Measurements from ENCODE around the gene MSI2. TPM values are rescaled to one million over a fixed set of nuclear protein-coding genes. Genes with fewer than 3 reads are reported as not detected.

Gene MSI2
- total RNA-seq, 2 donors from 2014 or later = 65.5 to 81.0 TPM

DNA sequence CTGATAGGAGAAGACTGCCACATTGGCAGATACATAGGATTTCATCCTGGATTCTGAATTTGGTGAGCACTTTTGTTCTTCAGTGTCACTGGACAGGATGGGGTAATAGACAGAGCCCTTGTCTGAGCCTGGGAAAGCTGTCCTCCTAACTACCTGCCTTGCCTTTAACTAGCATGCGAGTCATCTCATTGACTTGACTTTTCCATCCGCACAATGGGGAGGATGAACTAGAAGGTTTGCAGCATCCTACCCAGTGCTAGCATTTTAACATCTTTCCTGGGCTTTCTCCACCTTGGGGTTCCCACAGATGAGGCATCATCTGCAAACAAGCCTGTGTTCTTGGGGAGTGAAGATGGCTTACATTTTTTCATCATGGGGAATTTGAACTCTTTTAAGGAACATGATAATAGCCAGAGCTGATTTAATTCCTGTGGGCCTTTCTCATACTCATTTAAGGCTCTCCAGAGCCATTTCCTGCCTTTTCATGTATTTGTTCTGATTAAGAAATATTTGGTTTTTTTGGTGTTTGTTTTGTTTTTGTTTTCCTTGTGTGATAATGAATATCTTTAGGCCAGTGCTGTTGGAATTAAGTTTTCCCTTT, 139.5 kb downstream of the MSI2 start:
- ATAC-seq = no peak
- no peak for DNase-seq
- intact Hi-C loops (cut with DNase I, micrococcal nuclease) = no loop called here

GRCh38 chr17:57396511-57396921, 140.2 kb downstream of the MSI2 start:
- DNase-seq = peak in 1 of 2 donors; percentile 30
- intact Hi-C loops (cut with DNase I, micrococcal nuclease) = no loop called here
- peak; percentile 81 for ATAC-seq

DNA sequence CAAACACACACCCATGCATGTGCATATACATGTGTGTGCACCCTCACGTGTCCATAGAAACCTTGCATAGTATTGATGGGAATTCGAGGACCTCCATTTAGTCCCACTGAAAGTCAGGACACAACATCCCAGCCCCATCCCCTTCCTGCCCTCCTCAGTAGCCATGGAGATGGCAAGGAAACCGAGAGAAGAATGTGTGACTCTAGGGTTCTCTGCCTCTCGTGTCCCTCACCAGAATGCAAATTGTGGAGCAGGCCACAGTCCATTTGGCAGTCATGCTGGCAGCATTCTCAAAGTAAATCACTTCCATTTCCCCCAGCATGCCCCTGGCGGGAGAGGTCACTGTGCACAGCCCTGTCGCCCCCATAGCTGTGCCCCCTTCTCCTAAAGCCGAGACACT, 141.1 kb downstream of the MSI2 start:
- intact Hi-C loops (cut with DNase I, micrococcal nuclease) = no loop called here
- DNase-seq = no peak
- no peak for ATAC-seq

GRCh38 chr17:57399690-57400089, 143.4 kb downstream of the MSI2 start:
- intact Hi-C loops (cut with DNase I, micrococcal nuclease) = no loop called here
- DNase-seq (no peak), ATAC-seq (no peak)

DNA sequence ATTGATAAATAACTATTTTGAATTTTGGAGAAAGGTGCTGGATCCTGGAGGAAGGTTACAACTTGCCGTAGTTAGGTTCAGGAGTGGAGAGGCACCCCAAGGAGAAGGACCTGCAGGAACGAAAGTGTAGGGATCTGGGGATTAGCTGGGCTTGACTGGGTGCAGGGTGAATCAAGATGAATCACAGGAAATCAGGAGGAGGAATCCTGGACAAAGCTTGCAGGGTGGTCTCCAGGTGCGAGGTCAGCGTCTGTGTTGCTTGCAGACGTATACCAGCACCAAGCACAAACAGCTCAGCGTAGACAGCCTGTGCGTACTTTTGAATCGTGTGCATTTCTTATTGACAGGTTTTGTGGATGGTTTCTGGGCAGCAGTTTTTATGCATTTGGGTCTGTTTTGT, 144.3 kb downstream of the MSI2 start:
- ATAC-seq (no peak), DNase-seq (no peak)
- intact Hi-C loops (cut with DNase I, micrococcal nuclease) = no loop called here

GRCh38 chr17:57401556-57402488, 145.5 kb downstream of the MSI2 start:
- intact Hi-C loops (cut with DNase I, micrococcal nuclease) = no loop called here
- no peak for DNase-seq
- ATAC-seq = no peak

GRCh38 chr17:57402681-57403180, 146.4 kb downstream of the MSI2 start:
- ATAC-seq (no peak), DNase-seq (no peak)
- intact Hi-C loops (cut with DNase I, micrococcal nuclease) = no loop called here

- no peak for ATAC-seq
- intact Hi-C loops (cut with DNase I, micrococcal nuclease) = no loop called here
- DNase-seq = no peak
These were observed 146.9 kb downstream of the MSI2 start for GRCh38 chr17:57403236-57403635.

GRCh38 chr17:57404073-57404472, 147.8 kb downstream of the MSI2 start:
- intact Hi-C loops (cut with DNase I, micrococcal nuclease) = no loop called here
- ATAC-seq (no peak), DNase-seq (no peak)

- ATAC-seq = no peak
- DNase-seq = no peak
- intact Hi-C loops (cut with DNase I, micrococcal nuclease) = no loop called here
These were observed 148.6 kb downstream of the MSI2 start for GRCh38 chr17:57404795-57405490.

DNA sequence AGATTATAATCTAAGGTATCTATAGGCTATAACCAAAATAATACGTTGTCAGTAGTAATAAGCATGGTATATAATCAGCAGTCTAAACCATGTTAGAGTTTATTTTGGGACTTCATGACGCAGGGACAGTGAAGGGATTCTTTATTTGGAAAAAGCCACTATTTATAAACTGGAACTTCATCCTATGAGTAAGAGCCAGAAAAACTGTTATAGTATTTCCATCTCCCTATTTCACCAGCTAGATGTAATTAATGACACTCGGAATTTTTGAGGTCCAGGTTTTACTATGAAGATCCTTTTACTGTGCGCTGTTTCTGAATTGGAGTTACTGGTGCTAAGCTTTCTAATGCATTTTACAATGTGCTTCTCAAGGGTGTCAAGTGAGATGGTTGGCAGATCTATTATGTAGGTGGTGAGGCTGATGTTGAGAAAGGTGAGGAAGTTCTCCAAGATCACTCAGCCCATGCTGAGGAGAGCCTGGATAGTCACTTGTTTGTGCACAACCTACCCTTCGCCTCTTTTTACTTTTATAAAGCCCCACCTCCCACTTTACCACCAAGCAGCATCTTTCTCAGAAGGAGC, 149.3 kb downstream of the MSI2 start:
- DNase-seq = no peak

GRCh38 chr17:57406131-57406980, 150.0 kb downstream of the MSI2 start:
- ATAC-seq (peak; percentile 21), DNase-seq (no peak)
- intact Hi-C loops (cut with DNase I, micrococcal nuclease) = no loop called here

More for the DNA sequence above, 149.3 kb downstream of the MSI2 start:
- no peak for ATAC-seq
- intact Hi-C loops (cut with DNase I, micrococcal nuclease) = no loop called here

- ATAC-seq (no peak), DNase-seq (no peak)
- intact Hi-C loops (cut with DNase I, micrococcal nuclease) = no loop called here
These were observed 150.6 kb downstream of the MSI2 start for GRCh38 chr17:57406981-57407286.

DNA sequence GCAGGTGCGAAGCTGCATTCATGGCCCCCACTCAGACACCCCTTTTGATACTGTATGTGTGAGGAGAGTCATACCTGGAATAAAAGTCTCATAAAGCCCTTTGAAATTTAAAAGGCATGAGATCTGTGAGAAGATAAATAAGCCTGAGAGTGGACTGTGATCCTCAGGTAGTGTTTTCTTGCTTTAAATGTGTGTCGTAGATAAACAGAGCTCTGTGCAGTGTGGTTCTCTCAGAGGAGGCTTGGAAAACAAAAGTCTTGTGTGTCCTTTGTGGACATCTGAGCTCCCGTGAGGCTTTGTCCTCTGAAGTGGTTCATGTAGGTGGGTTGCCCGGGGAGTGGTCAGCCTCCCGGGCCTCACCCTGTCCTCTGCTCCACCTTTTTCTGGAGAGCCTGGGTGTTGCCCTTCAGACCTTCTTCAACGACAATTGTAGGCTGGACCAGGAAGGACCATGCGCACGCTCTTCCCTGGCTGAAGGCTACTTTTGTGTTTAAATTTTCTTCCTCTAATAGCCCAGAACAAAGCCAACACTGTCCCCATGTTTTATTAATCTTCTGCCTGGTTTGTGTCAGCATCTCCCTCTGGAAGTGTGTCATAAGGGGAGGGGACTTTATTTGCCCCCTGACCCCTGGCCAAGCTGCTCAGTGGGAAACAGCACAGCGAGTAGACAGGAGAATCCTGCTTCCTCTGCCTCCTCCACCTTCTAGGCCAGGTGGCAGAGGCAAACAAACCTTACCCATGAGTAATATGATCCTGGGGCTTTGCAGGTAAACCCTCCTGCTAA, 151.2 kb downstream of the MSI2 start:
- ATAC-seq (peak; percentile 84), DNase-seq (peak; percentile 67 to 80)
- intact Hi-C loops (cut with DNase I, micrococcal nuclease) = no loop called here

GRCh38 chr17:57408071-57408811, 151.9 kb downstream of the MSI2 start:
- ATAC-seq (peak; percentile 66), DNase-seq (peak; percentile 51 to 60)
- intact Hi-C loops (cut with DNase I, micrococcal nuclease) = no loop called here

DNA sequence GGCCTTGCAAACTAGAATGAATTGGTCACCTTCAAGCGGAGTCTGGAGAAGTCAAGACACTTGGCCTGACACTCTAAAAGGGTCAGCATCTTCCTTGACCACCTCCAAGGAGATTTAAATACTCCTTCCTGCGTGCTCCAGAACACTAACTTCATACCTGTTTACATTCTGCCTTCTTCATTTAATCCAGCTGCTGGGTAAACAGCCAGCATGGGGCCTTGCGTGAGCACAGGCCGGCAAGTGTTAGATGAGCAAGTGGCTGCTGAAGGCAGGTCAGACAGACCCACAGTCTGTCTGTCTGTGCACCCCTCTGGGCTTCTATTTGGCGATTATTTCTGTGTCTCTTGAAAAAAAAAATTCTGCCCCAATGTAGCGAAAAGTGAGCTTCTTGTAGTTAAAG, 153.8 kb downstream of the MSI2 start:
- no peak for ATAC-seq
- no peak for DNase-seq
- intact Hi-C loops (cut with DNase I, micrococcal nuclease) = no loop called here

- ATAC-seq (no peak), DNase-seq (no peak)
- intact Hi-C loops (cut with DNase I, micrococcal nuclease) = no loop called here
These were observed 156.3 kb downstream of the MSI2 start for GRCh38 chr17:57412520-57413096.

Data from left colon (tissue), 2 donors.